ENCODE results near the gene GPHN.

GRCh38 chr14:66910311-66910840 lies 402.4 kb downstream of the GPHN start:
- TF ChIP-seq CTCF (conservative IDR thresholded peaks at IDR 0.05; ENCODE audit: low read depth, low read length) (no peak), EZH2 (IDR thresholded peaks at IDR 0.05; ENCODE audit: low read length, unreplicated experiment) (no peak), EZH2phosphoT487 (IDR thresholded peaks at IDR 0.05; ENCODE audit: borderline replicate concordance, low read length) (no peak)

All from PC-3 (cell line).